22Rv1 (cell line): ENCODE data around the gene PXDN.

Source experiments
- ZFX ChIP-seq: fragments of 450-650 bp; IDR thresholded peaks from 2 replicates; pipeline ENCODE4 v1.6.1; 2017; ENCODE audit warnings: antibody characterized with exemption, borderline replicate concordance
- TF ChIP-seq, protein P1 (sequence below): fragments of 450-650 bp; IDR thresholded peaks from 2 replicates; pipeline ENCODE4 v1.5.1; 2017; ENCODE audit warnings: mild to moderate bottlenecking

DNA sequence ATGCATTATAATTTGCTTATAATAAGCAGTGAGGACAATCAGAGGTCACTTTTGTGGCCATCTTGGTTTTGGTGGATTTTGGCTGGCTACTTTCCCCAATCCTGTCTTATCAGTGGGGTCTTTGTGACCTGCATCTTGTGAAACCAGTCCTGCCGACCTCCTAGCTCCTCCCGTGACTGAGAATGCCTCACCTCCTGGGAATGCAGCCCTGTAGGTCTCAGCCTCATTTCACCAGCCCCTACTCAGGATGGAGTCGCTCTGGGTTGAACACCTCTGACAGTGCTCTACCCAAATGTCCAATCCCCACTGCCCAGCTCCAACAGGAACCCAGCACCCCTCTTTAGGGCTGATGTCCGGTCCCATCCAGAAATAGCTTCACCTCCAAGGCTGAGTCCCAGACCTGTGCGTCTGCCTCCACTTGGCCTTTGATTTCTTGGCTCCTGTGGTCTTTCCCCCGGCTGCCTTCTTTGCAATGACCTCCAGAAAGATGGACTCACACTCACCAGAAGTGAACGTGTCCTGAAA, 31.3 kb upstream of the PXDN start:
- TF ChIP-seq, protein P1, sequence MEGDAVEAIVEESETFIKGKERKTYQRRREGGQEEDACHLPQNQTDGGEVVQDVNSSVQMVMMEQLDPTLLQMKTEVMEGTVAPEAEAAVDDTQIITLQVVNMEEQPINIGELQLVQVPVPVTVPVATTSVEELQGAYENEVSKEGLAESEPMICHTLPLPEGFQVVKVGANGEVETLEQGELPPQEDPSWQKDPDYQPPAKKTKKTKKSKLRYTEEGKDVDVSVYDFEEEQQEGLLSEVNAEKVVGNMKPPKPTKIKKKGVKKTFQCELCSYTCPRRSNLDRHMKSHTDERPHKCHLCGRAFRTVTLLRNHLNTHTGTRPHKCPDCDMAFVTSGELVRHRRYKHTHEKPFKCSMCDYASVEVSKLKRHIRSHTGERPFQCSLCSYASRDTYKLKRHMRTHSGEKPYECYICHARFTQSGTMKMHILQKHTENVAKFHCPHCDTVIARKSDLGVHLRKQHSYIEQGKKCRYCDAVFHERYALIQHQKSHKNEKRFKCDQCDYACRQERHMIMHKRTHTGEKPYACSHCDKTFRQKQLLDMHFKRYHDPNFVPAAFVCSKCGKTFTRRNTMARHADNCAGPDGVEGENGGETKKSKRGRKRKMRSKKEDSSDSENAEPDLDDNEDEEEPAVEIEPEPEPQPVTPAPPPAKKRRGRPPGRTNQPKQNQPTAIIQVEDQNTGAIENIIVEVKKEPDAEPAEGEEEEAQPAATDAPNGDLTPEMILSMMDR = no peak
- TF ChIP-seq ZFX = no peak
